ENCODE measurements around the gene CELA3B.
"Not testable (repeated sequence)": the region's sequence is repeated elsewhere in the genome, so short reads cannot be mapped to it uniquely, and the experiment has no call there.

The CELA3B gene

DNA sequence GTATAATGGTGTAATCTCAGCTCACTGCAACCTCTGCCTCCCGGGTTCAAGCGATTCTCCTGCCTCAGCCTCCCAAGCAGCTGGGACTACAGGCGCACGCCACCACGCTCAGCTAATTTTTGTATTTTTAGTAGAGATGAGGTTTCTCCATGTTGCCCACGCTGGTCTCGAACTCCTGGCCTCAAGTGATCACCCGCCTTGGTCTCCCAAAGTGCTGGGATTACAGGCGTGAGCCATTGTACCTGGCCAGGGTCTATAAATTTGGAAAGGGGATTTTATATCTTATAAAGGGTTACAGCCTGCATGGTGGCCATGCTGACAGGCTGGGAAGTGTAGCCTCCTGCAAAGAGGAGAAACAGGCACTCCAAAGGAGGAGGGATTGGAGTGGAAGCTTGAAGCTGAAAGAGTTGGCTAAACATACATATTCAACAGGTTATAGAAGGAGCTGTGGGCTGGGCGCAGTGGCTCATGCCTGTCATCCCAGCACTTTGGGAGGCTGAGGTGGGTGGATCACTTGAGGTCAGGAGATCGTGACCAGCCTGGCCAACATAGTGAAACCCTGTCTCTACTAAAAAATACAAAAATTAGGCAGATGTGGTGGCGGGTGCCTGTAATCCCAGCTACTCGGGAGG, 37.9 kb downstream of the CELA3B start:
- not testable (repeated sequence) for DNase-seq

DNA sequence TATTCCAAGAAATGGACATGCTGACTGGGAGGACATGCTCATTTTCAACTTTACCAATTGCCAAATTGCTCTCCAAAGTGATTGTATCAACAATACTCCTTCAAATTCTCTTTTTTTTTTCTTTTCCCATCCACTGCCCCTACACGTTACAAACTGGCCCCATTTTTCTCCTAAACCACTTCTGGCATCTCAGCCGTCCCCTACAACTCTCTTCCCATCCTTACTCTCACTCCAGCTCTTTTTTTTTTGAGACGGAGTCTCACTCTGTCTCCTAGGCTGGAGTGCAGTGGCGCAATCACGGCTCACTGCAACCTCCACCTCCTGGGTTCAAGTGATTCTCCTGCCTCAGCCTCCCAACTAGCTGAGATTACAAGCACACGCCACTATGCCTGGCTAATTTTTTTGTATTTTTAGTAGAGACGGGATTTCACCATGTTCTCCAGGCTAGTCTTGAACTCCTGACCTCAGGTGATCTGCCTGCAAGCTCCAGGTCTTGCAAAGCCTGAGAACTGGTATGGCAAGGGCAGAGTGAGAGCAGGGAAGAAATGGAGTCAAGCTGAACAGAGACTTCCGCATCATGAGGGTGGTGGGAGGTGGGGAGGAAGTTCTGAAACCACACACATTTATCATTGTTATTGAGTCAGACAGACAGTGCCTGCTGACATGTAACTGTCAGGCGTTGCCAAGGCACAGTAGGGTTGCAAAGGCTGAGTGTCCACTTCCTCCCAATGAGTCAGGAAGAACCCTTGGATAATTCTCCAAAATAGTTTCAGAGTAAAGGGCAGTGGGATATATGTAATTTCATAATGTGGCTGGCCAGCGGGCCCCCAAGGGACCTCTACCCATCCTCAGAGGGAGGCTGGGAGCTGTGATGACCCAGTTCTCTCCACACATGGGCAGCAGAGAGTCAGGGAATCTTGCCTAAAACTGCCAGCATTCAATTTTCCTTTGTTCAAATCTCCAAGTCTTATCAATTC, 42.0 kb downstream of the CELA3B start:
- peak; percentile 94 for DNase-seq

DNA sequence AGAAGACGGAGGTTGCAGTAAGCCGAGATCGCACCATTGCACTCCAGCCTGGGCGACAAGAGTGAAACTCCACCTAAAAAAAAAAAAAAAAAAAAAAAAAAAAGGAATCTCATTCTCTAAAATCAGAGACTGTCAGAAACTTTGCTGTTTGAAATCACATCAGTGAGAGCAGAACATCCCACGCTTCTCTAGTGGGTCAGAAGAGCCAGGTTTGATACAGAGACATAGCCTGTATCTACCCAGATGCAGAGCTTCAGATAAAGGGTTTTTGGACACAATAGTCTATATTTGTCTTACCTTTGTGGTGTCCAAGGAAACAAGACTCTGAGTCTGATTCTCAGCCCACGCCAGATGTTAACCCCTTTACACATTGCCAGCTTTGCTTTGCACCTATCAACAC, 44.2 kb downstream of the CELA3B start:
- no peak for DNase-seq

DNA sequence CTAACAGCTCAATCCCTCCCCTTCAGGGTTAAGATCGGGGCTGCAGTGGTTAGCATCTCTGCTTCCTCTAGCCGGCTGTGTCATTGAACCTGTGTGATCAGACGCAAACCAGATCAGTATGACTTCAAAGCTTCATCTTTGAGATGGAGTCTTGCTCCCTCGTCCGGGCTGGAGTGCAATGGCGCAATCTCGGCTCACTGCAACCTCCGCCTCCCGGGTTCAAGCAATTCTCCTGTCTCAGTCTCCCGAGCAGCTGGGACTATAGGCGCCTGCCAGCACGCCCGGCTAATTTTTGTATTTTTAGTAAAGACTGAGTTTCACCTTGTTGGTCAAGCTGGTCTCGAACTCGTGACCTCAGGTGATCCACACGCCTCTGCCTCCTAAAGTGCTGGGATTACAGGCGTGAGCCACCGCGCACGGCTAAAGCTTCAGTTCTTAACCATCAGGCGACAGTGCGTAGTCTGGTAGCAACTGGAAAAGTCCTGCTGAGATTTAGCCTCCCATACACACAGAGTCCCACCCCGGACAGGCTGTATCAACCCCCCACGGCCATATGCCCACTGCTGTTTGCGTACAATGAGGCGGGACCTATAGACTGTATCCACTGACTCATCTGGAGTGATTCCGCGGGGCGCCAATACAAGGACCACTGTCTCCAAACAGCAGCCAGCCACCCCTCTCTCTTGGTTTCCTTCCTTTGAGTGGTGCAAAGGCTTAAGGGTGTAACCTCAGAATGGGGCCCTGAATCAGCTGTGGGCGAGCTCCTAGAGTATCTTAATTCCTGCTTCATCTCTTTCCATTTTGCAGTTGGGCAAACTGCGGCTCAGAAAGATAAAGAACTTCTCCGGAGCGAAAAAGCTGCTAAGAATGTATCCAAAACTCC, 47.9 kb downstream of the CELA3B start:
- DNase-seq = peak; percentile 90

DNA sequence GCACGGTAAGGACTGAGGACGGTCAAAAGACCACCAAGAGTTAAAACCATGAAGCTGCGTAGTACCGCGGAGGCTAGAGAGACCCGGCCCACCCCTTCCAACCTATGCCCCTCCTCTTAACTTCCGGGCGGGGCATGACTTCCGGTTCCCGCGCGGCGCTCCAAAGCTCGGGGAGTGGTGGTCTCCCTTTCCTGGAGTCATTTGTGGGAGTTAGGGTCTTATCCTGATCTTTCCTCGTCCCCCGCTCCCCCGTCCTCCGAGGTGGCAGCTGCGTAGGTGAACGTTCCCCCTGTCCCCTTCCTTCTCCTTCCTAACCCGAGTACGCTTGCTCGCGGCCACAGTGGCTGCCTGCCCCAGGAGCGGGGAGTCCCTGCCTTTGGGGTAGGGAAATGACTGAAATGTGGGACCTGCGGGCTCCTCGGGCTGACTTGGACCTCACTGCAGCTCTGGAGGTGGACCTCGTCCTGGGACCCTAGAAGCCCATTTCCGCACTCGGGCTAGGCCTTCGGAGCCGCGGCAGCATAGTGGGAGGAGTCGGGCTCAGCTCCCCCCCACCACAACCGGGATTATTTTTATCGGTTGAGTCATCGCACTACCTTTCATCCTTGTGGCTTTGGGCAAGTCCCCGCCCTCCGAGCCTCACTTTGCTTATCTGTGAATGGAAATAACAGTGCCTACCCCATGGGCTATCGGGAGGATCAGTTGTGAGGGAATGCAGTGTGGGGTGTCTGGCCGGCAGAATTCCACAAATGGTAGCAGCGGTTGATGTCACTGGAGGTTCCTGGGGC, 48.7 kb downstream of the CELA3B start:
- DNase-seq = peak; percentile 87

DNA sequence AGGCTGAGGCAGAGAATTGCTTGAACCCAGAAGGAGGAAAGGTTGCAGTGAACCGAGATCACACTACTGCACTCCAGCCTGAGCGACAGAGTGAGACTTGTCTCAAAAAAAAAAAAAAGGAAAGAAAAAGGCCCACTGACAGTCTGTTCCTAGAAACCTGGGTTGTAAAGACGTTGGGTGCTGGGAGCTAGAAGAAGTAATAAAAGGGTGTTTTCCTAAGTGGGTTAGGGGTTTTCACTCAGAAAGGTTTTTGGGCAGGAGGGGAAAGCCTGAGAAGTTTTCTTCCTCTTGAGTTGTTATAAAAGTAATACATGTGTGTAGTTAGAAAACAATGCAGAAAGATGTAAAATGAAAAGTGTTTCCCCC, 50.1 kb downstream of the CELA3B start:
- DNase-seq = no peak

DNA sequence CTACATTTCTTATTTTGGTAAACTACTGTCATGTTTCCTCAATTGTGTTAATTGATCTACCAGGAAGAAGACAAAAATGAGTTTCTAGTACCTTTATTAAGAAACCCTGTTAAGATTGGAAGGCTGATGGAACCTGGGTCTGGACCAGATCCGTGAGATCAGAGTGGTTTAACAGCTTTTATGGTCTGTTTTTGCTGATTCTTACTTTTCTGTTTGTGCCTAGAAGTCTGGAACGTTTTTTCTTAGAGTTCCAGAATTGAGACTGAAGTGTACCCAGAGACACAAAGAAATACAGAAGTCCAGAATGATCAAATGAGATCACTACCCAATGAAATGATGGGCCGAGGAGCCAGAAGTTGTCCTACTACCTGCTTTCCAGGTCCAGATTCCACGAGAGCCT, 53.2 kb downstream of the CELA3B start:
- DNase-seq = no peak

DNA sequence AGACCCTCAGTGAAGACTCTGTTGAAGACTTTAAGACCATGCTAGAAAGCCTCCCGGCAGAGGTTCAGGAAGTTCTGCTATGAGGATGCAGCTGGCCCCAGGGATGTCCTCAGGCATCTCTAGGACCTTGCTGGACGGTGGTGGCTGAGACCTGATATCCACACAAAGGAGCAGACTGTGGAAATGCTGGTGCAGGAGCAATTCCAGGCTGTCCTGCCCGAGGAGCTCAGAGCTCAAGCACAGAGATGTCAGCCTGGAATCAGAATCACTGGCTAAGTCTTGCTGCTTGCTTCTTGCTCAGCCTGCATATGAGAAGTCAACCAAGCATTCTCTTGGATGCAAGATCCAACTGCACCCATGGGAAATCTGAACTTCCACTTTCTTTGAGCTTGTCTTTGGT, 53.7 kb downstream of the CELA3B start:
- DNase-seq = no peak

DNA sequence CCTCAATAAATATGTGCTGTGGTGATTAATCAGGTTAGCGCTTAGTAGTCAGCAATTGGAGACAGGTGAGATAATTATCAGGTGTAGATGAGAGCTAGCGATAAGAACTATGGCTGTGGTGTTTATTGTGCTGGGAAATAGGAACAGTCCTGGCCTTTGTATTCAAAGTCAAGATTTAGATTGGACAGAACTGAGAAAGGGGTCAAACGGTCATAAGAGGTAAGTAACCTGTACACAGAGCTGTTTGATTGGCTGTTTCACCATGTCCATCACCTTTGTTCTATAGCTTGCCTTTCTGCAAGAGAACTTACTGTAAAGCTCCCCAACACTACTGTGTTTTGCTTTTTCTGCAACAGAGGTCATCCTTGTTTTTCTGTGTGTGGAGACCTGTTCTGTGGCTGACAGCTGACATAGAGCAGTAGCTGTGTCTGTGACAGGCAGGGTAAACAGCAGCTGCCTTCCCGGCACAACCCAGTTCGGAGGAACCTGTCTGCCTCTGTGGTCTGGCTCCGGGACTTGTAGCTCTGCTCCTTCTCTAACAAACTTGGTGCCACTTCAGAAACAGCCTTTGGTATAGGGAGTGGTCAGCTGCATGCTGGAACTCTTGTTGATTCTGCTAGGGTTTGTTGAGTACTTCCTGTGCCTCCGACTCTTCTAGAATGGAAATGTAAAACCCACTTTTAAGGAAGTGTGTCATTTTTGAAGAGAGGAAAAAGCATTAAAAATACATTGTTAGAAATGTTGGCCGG, 54.6 kb downstream of the CELA3B start:
- no peak for DNase-seq

DNA sequence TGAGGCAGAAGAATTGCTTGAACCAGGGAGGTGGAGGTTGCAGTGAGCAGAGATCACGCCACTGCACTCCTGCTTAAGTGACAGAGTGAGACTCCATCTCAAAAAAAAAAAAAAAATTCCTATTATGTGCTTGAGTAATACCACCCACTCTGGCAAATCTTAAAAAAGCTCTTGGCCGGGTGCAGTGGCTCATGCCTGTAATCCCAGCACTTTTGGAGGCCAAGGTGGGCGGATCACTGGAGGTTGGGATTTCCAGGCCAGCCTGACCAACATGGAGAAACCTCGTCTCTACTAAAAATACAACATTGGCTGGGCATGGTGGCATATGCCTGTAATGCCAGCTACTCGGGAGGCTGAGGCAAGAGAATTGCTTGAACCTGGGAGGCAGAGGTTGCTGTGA, 58.0 kb downstream of the CELA3B start:
- DNase-seq = not testable (repeated sequence)

DNA sequence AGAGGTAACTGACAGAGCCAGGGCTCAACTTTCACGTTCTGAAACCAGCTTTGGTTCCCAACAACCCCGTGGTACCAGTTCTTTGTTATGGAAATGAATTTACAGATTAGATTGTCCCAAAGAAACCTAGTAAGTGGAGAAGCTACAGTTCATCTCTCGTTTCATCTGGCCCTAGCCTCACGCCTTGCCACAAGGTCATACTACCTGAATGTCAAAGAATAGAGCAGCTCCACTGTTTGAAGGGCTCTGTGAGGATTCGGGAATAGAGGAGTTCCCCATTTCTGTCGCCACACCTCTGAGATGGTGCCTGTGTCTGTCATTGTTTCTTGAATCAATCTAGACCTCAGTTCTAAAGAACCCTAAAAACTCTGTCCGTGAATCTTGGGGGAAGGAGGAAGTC, 60.7 kb downstream of the CELA3B start:
- DNase-seq = no peak

DNA sequence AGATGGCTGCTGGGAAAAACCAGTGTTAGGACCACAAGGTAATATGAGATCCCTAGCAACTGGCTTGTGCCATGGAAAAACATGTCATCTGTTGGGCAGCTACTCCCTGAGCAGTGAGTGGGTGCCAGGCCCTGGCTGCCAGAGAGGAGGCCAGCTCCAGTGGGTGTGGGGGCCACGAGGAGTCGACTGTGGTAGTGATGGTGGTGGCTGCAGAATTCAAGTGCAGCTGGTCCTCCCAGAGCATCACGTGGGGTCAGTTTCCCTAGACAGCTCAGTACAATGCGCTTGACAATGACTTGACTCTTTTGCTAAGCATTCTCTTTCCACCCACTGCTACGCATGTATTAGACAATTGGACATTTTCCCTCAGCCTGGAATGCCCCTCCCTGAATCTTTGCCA, 61.2 kb downstream of the CELA3B start:
- no peak for DNase-seq
